Retina (tissue), 1 donor: ENCODE data around the gene PTPN22.
A peak's percentile ranks its signal among the peaks of the same experiment; 100 is the strongest.

Experiments used
- DNase-seq: peaks from one replicate; pipeline ENCODE4 v3.0.0-alpha.2; 2016

PTPN22 gene

DNA sequence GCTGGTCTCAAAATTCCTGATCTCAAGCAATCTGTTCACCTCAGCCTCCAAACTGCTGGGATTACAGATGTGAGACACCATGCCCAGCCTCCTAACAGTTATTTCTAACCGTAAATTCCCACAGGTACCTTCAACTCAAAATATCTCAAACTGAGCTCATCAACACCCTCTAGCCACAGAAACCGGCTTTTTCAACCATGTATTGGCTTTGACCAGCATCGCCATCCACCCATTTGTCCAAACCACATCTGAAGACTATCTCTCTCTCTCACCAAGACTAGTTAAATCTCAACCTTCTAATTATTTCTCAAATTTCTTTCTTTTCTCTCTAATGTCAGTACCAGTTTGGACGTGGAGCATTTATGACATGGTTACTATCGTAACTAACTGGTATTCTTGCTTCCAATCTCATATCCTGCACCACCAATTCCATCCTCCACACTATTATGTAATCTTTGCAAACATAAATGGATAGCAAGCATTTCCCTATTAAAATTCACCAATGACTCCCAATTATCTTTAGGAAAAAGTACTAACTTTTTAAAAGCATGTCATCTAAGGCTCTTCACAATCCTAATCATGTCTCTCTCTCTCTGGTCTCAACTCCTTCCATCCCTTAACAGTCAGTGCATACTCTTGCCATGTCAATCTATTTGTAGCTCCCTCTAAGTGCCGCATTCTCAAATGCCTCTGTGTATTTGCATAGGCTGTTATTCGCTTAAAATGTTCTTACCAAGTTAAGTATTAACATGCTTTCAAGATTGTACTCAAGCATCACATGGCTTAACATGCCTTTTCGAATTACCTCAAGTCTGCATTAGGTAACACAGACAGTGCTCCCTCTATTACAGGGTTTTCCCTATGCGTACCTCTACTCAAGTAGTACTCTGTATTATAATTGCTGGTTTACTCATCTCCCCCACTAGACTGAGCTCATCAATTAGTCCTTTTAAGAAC is 77.4 kb downstream of the PTPN22 start:
- no peak for DNase-seq

DNA sequence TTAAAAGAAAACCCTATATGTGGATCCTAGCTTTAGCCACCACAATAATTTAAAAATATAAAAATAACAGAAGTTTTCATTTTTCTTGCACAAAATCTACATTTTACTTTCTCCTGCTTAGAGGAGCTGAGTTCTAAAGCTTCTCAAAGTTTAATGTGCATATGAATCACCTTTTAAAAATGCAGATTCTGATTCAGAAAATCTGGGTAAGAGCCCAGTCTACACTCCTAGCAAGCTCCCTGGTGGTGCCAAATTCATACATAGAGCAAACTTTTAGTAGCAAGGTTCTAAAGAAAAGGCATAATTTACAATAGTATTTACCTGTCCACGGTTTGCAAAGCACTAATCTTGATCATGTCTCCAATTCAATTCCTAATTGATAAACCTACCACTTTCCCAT is 78.5 kb downstream of the PTPN22 start:
- DNase-seq: no peak

DNA sequence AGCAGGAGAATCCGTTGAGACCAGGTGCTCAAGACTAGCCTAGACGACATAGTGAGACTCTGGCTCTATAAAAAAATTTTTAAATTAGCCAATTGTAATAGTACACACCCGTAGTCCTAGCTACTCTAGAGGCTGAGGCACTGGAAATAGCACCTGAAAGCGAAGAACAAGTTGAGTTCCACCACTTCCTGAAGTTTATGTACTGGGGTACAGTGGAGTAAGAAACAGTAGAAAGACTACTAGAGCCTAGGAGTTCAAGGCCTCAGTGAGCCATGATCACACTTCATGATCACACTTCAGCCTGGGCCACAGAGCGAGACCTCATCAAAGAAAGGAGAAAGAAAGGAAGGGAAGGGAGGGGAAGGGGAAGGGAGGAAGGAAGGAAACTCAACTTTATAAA is 79.0 kb downstream of the PTPN22 start:
- DNase-seq: no peak

DNA sequence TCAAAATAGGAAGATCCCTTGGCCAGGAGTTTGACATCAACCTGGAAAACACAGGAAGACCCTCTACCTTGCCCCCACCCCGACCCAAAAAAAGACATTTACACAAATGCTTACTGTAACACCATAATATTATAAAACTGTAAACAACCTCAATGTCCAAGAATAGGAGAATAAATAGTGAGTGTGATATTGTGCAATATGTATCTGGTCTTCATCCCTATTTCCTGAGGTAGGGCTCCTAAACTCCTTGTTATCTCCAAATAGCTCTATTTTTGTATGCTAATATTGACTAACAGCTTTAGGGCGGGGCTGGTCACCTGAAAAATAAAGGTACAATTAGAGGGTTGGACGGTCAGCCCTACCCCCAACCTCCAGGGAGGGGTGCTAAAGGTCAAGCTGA is 82.7 kb downstream of the PTPN22 start:
- no peak for DNase-seq

DNA sequence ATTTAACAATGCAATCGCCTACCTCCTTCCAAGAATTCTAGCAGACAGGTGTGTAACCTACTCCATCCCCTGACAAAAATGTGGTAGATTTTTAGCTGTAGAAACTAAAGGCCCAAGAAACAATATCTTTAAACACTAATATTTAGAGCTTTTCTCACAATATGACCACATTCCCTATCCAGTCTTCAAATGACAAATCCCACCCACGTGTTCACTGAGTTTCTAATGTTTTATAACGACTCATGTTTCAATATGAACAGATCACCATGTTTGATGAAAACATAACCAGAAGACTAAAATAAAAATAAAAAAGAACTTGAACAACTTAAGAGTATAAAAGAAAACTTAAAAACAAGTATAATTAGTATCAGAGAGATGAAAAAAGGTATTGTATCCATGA is 83.8 kb downstream of the PTPN22 start:
- DNase-seq: no peak

DNA sequence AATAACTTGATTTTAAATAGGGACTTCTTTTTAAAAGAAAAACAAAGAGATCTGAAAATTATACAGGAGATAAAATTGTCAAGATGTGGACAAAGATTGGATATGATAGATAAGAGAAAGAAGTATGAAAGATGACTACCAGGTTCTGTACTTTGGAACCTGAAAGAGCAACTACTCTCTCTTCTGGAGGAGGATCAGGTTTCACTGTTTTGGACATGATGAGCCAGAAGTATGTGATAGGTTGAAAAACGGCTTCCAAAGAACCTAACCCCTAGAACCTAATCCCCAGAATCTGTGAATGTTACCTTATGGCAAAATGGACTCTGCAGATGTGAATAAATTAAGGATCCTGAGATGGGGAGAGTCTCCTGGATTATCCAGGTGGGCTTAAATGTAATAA is 85.4 kb downstream of the PTPN22 start:
- DNase-seq: no peak

DNA sequence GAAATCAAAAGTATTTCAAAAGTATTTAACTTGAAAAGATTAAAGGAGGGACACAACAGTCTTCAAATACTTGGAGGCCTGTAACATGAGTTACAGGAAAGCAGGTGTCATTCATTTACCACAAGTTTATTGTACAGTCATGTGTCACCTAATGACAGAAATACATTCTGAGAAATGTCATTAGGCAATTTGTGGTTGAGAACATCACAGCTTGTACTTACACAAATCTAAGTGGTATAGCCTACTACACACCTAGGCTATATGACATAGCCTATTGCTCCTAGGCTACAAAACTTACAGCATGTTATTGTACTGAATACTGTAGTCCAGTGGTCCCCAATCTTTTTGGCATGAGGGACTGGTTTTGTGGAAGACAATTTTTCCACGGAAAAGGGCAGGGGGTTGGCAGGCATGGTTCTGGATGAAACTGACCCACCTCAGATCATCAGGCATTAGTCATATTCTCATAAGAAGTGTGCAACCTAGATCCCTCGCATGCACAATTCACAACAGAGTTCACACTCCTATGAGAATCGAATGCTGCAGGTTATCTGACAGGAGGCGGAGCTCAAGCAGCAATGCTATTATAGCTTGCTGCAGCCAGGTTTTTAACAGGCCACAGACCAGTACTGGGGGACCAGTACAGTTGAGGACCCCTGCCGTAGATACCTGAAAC is 87.3 kb downstream of the PTPN22 start:
- DNase-seq: no peak

DNA sequence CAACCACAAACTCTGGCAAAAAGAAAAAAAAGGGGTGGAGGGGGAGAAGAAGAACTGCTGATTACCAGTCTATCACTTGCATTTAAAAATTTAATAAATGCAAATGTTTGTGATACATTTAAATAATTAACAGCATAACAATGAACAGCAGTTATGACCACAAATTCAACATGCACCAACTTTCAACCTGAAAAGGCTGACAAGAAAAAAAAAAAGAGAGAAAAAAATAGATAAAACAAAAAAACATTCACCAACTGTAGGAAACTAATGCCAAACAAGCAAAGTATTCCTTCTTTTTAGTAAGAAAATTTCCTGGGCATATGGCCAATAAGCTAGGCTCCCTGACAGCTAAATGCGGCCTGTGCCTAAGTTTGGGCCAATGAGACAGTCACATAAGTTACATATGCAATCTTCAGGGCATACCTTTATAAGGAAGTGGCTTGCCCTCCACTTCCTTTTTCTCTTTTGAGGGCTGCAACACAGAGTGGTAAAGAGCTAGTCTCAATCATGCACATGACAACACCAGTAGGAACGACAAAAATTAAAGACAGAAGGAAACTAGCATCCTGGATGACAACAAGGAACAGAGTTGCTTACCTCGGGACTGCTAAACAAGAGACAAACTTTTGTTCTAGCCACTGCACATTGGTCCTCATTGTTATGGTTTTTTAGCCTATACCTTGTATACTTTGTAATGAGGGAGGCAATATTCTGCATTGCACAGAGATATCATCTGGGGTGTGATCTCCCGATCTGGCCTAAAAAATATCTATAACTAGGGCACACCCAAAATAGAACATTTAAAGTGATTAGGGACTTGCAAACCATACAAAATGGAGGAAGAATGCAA is 88.0 kb downstream of the PTPN22 start:
- no peak for DNase-seq

DNA sequence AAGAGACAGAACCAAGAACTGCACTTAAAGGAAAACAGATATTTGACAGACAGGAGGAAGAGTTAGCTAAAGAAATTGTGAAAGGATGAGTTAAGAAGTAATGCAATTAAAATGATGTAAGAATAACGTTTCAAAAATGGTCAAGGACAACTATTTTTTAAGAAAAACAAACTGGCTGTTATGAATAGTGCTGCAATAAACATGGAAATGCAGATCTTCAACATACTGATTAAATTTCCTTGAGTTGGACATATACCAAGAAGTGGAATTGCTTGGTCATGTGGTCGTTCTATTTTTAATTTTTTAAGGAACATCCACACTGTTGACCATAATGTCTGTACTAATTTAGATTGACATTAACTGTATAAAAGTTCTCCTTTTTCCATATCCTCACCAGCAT is 89.1 kb downstream of the PTPN22 start:
- no peak for DNase-seq

DNA sequence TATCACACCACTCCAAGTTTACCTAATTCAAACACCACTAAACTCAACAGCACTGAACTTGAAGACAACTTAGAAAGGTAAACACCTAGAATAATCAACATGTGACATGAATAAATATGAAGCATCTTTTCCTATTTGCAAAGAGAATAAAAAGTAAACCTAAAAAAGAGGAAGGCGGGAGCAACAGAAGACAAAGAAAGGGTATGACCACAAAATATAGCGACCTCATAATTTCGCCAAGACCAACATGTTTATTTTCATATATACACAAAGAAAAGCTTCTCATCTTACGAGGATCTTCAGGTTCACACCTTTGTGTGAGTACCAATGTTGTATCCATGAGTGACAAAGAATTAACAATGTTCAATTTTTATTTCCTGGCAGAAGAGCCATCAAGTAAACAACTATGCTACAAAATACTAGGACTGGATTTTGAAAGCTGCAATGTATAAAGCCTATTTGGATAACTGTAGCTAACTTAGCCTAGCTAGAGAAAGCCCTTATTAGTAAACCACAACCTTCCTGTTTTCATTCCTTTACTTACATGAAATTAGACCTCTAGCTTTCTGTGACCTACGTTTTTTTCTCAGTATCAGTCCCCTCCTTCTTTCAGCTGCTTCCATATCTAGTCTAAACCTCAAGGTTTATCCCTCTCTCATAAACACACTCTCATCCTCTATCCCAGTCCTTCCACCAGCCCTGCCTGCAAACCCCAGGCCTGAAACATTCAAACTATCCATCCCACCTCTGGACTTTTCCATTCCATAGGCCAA is 91.0 kb downstream of the PTPN22 start:
- no peak for DNase-seq

DNA sequence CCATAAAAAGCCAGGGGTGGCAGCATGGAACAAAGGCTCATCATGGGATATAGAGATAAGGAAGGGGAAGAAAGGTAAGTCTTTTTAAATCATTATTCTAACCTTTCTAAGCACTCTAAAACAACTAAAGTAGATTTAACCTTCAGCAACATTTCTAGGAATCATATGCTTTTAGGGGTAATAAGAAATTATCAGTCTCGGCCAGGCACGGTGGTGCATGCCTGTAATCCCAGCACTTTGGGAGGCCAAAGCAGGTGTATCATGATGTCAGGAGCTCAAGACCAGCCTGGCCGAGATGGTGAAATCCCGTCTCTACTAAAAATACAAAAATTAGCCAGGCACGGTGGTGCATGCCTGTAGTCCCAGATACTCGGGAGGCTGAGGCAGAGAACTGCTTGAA is 92.0 kb downstream of the PTPN22 start:
- DNase-seq: no peak

DNA sequence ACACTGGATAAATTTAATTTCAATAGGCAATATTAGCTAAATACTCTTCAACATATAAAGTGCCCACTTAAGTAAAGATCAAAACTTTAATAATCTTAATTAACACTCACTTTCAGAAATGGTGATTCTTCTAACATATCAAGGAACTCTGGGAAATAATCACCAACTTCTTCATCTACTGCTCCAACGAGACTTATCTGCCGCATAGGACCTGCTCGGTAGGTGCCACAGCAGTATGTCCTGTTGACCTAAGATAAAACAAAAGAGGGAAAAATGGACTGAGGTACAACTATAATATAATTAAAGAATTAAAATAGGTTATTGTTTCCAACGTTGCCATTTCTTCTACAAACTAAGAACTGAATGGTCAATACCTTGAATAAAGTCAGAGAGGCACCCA is 94.0 kb downstream of the PTPN22 start:
- DNase-seq: no peak

DNA sequence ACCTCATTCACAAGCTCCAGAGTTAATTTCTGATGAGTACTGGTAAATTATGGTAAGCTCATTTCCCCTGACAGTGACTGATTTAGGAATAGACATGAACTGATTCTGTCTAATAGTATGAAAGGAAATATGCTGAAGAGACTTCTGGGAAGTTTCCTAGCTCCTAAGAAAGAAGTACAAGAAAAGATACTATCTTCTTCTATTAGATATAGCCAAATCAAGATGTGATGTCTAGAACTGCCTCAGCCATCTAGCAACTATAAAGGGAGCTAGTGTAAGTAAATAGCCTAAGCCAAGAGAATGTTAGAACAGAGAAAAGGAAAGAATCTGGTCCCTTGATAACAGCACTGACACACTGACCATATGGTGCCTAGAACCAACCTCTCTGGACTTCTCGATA is 101.5 kb downstream of the PTPN22 start:
- DNase-seq: no peak

DNA sequence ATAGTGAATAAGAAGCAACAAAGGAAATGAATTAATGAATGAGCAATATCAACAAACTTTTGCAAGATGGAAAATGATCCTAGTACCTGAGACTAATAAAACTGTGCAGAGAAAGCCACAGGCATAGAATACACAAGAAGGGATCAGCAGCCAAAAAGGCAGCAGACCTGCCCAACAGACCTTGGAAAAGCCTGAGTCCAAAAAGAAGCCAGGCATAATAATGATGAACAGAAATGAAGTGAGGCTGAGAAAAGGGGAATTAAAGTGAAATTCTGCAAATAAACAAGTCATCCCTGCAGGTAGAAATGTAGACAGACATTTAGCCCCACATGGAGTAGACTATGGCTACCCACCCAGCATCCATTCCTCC is 101.9 kb downstream of the PTPN22 start:
- DNase-seq: peak; percentile 7

DNA sequence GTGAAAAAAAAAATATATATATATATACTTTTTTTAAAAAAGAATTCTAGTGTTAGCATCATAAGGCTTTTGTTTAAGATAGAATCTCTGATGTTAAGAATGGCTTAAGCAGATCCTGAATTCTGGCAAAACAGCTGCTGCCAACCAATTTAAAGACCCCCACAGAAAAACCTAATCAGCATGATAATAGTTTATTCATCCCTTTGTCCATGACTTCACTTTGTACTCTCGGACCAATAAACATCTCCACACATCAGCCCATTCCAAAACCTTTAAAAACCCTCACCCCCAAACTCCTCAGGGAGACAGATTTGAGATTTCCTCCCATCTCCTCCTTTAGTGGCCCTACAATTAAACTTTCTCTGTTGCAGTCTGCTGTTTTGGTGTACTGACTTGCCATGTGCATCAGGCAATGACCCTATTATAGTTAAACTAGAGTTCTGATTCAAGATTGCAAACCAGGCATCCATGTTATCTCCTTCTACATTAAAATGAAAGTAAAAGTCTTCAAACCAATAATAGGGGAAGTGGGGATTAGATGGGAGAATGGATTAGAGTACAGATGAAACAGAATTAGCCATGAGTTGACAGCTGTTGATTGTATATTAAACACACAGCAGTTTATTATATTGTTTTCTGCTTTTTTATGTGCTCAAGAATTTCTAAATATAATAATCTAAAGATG is 102.5 kb downstream of the PTPN22 start:
- DNase-seq: no peak

DNA sequence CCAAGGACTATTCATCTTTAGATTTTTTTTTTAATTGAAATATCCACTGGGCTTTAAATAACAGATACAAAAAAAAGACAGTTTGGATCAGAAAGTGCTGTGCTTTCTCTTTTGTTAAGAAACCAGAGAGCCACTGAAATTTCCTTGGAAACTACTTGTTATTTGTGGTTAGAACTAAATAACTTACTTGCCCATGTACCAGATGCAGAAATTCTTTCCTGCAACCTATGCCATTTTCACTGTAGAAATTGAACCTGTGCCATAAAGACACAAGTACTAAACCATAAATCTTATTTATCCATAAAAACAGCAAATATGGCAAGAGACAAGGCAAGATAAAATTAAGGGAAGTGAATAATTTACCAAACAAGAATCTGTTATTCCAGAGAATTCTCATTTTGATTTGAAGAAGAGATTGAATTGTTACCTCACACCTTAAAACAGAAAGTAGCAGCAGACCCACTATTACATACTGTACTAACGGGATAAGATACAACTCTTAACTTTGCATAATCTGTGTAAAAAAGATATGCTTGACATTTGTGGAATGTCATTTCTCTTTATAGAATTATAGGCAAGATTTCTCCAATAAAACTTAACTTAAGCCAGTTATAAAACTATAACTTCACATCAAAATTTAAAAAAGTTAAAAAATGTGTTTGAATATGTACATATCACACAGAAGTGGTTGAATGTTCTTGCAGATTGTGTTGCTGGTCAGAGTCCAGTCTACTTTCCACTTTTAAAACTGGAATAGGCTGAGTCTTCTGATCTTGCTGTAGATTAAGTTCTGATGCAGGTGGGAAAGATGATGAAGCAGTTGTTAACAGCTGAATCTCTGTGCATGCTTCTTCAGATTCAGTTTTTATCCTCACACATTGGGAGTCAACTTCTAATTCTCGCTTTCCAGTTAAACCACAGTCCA is 105.9 kb downstream of the PTPN22 start:
- DNase-seq: no peak
